Uterus (tissue), 2 donors: ENCODE results near the gene ZBTB11.

Source experiments
- POLR2A ChIP-seq, 2 donors: fragments of 450-650 bp; IDR thresholded peaks; one replicate each; pipeline ENCODE4 v1.6.1; 2016; ENCODE audit warnings: antibody characterized with exemption in 2 of 2, mild to moderate bottlenecking in 1 of 2, moderate library complexity in 1 of 2
- TF ChIP-seq, protein P1 (sequence below), 4 experiments: fragments of 200-600 bp in 2 of 4; fragments of 450-650 bp in 2 of 4; sonication (generic) in 2 of 4; IDR thresholded peaks; one replicate each; pipeline ENCODE4 v1.5.1; 2016 to 2019; ENCODE audit warnings: antibody characterized with exemption in 4 of 4, mild to moderate bottlenecking in 2 of 4, moderate library complexity in 1 of 4

DNA sequence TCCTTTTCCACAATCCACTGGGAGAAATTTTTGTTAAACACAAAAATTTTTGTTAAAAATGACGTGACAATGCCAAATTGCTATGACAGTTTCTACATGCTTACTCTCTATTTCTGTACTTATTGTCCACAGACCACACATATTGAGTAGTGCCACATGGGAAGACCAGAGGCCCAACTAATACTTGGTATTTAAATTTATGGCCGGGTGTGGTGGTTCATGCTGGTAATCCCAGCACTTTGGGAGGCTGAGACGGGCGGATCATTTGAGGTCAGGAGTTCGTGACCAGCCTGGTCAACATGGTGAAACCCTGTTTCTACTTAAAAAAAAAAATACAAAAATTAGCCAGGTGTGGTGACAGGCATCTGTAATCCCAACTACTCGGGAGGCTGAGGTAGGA lies 20.3 kb downstream of the ZBTB11 start:
- TF ChIP-seq, protein P1, sequence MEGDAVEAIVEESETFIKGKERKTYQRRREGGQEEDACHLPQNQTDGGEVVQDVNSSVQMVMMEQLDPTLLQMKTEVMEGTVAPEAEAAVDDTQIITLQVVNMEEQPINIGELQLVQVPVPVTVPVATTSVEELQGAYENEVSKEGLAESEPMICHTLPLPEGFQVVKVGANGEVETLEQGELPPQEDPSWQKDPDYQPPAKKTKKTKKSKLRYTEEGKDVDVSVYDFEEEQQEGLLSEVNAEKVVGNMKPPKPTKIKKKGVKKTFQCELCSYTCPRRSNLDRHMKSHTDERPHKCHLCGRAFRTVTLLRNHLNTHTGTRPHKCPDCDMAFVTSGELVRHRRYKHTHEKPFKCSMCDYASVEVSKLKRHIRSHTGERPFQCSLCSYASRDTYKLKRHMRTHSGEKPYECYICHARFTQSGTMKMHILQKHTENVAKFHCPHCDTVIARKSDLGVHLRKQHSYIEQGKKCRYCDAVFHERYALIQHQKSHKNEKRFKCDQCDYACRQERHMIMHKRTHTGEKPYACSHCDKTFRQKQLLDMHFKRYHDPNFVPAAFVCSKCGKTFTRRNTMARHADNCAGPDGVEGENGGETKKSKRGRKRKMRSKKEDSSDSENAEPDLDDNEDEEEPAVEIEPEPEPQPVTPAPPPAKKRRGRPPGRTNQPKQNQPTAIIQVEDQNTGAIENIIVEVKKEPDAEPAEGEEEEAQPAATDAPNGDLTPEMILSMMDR (IDR thresholded peaks at IDR 0.05) = no peak
- TF ChIP-seq POLR2A (IDR thresholded peaks at IDR 0.05) = no peak
